ENCODE results near the gene PSME1.

DNA sequence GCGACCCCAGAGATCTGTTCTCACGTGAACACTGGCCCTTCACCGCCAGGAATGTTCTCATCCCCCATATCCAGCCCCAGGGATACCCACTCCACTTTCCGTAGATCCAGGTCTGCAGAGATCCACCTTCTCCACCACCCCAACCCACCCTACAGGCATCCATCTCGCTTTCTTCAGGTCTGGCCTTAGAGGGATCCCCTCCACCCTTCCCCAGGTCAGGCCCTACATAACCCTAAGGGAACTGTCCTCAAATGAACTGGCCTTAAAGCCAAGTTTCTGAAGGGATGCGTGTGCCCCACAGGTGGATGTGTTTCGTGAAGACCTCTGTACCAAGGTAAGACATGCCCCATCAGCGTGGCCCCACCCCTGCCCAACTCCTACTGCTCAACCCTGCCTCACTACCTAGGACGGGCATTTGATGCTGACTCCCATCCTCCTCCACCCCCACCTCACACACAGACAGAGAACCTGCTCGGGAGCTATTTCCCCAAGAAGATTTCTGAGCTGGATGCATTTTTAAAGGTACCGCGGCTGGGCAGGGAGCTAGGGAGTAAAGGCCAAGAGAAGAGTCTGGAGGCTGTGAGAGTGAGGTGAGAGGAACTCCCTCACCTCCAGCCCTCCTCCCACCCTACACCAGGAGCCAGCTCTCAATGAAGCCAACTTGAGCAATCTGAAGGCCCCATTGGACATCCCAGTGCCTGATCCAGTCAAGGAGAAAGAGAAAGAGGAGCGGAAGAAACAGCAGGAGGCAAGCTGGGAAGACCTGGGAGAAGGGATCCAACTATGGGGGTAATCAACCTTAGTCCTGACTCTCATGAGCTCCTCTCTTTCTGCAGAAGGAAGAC lies 912 bp downstream of the PSME1 start:
- TF ChIP-seq POLR2A (IDR thresholded peaks at IDR 0.05): no peak
- TF ChIP-seq, protein P1, sequence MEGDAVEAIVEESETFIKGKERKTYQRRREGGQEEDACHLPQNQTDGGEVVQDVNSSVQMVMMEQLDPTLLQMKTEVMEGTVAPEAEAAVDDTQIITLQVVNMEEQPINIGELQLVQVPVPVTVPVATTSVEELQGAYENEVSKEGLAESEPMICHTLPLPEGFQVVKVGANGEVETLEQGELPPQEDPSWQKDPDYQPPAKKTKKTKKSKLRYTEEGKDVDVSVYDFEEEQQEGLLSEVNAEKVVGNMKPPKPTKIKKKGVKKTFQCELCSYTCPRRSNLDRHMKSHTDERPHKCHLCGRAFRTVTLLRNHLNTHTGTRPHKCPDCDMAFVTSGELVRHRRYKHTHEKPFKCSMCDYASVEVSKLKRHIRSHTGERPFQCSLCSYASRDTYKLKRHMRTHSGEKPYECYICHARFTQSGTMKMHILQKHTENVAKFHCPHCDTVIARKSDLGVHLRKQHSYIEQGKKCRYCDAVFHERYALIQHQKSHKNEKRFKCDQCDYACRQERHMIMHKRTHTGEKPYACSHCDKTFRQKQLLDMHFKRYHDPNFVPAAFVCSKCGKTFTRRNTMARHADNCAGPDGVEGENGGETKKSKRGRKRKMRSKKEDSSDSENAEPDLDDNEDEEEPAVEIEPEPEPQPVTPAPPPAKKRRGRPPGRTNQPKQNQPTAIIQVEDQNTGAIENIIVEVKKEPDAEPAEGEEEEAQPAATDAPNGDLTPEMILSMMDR (IDR thresholded peaks at IDR 0.05): no peak

Measured in upper lobe of left lung (tissue), 4 donors.